ENCODE data around the gene ZBTB44. TPM values are rescaled to one million over a fixed set of nuclear protein-coding genes. Genes with fewer than 3 reads are reported as not detected.

ZBTB44 gene
- polyA plus RNA-seq, 1 of the 3 experiments (the other 2 are of a cell fraction), result 5.0 TPM

GRCh38 chr11:130278151-130278550, 36.6 kb downstream of the ZBTB44 start:
- Histone ChIP-seq H3K4me1 (ENCODE audit: control insufficient read depth in 1 of 2, insufficient read depth in 2 of 2, low read depth in 1 of 2, low read length in 1 of 2) (no peaks in the 10 kb centered on the region), H3K27ac (ENCODE audit: low read depth in 2 of 2, low read length in 1 of 2) (no peak overlapping the region), H2AFZ (ENCODE audit: low read depth) (no peak overlapping the region), H3F3A (replicated peaks; ENCODE audit: insufficient read depth) (no peaks in the 10 kb centered on the region), H3K4me2 (no peak overlapping the region), H3K9ac (no peak overlapping the region), H3K79me2 (ENCODE audit: insufficient read depth) (no peaks in the 10 kb centered on the region), H4K20me1 (ENCODE audit: insufficient read depth) (no peaks in the 10 kb centered on the region), H3K9me3 (peaks cover 19% of the 10 kb centered on the region; the same call in 1 of the 2 replicates), H3K4me3 (ENCODE audit: low read depth in 2 of 2, low read length in 1 of 2) (no peak overlapping the region), H3K27me3 (ENCODE audit: insufficient read depth) (no peaks in the 10 kb centered on the region), H3K36me3 (replicated peaks in 1 of 2; ENCODE audit: control insufficient read depth in 1 of 2, insufficient read depth in 2 of 2, low read length in 1 of 2) (peaks cover 0 to 24% of the 10 kb centered on the region in 2 experiments), H3K9me2 (no peaks in the 10 kb centered on the region)
- POLR2A ChIA-PET, result no interaction called here
- TF ChIP-seq EP300 (IDR thresholded peaks at IDR 0.05; ENCODE audit: borderline replicate concordance in 1 of 2, low read depth in 1 of 2, low read length in 1 of 2), result no peak
- TF ChIP-seq ELF1 (IDR thresholded peaks at IDR 0.05), result no peak
- TF ChIP-seq FOXM1 (IDR thresholded peaks at IDR 0.05; ENCODE audit: low read depth), result no peak
- TF ChIP-seq MEF2A (IDR thresholded peaks at IDR 0.05; ENCODE audit: borderline replicate concordance, low read depth), result no peak
- TF ChIP-seq GATA2 (CRISPR knock-in tag; IDR thresholded peaks at IDR 0.05), result no peak
- no peak for TF ChIP-seq GABPA (IDR thresholded peaks at IDR 0.05; ENCODE audit: low read depth)
- CTCF ChIA-PET, result interaction anchor here (1.5 kb wide), 1 partner anchor 65 kb away, joined by 4 read pairs; no protein-coding TSS in a partner anchor
- no peak for DNase-seq
- 74% methylated on average over 3 of the region's 3 CpGs for WGBS (ENCODE audit: low lambda C conversion rate)

DNA sequence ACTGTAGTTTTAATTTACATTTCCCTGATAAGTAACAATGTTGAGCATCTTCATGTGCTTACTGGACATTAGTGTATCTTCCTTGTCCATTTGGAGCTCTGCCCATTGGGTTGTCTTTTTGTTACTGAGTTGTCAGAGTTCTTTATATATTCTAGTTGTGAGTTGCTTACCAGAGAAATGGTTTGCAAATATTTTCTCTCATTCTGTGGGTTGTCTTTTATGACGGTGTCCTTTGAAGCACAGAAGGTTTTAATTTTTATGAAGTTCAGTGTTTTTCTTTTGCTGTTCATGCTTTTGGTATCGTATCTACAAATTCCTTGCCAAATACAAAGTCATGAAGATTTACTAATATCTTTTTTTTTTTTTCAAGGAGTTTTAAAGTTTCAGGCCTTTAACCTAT, 42.4 kb downstream of the ZBTB44 start:
- TF ChIP-seq RXRA (IDR thresholded peaks at IDR 0.05; ENCODE audit: borderline replicate concordance, low read depth) (no peak), JUND (IDR thresholded peaks at IDR 0.05) (no peak), FOXM1 (IDR thresholded peaks at IDR 0.05; ENCODE audit: low read depth) (no peak)
- ChIA-PET POLR2A (no interaction called here), CTCF (no interaction called here)
- Histone ChIP-seq H3K79me2 (ENCODE audit: insufficient read depth) (no peaks in the 10 kb centered on the region), H3K9me2 (no peaks in the 10 kb centered on the region), H3K27ac (ENCODE audit: low read depth in 2 of 2, low read length in 1 of 2) (no peak overlapping the region), H3K4me1 (ENCODE audit: control insufficient read depth in 1 of 2, insufficient read depth in 2 of 2, low read depth in 1 of 2, low read length in 1 of 2) (no peaks in the 10 kb centered on the region), H3K9me3 (peaks cover 3% of the 10 kb centered on the region; the same call in 1 of the 2 replicates), H3K4me3 (ENCODE audit: low read depth in 2 of 2, low read length in 1 of 2) (no peak overlapping the region), H3F3A (replicated peaks; ENCODE audit: insufficient read depth) (peaks cover 3% of the 10 kb centered on the region), H3K27me3 (ENCODE audit: insufficient read depth) (no peaks in the 10 kb centered on the region), H3K4me2 (no peak overlapping the region), H2AFZ (ENCODE audit: low read depth) (no peak overlapping the region), H3K36me3 (replicated peaks in 1 of 2; ENCODE audit: control insufficient read depth in 1 of 2, insufficient read depth in 2 of 2, low read length in 1 of 2) (peaks cover 0 to 6% of the 10 kb centered on the region in 2 experiments), H3K9ac (no peak overlapping the region), H4K20me1 (ENCODE audit: insufficient read depth) (no peaks in the 10 kb centered on the region)
- no peak for DNase-seq
- WGBS (ENCODE audit: low lambda C conversion rate), result 100% methylated on average over 2 of the region's 2 CpGs

- POLR2A ChIA-PET, result no interaction called here
Observed at GRCh38 chr11:130269326-130269943, 45.3 kb downstream of the ZBTB44 start.

More at GRCh38 chr11:130269326-130269943, 45.3 kb downstream of the ZBTB44 start:
- Histone ChIP-seq H3K27ac (ENCODE audit: low read depth in 2 of 2, low read length in 1 of 2) (no peak overlapping the region), H3K36me3 (replicated peaks in 1 of 2; ENCODE audit: control insufficient read depth in 1 of 2, insufficient read depth in 2 of 2, low read length in 1 of 2) (peaks cover 0 to 14% of the 10 kb centered on the region in 2 experiments), H3K79me2 (ENCODE audit: insufficient read depth) (no peaks in the 10 kb centered on the region), H3K9me2 (no peaks in the 10 kb centered on the region), H2AFZ (ENCODE audit: low read depth) (no peak overlapping the region), H3K9me3 (no peaks in the 10 kb centered on the region), H3K4me1 (ENCODE audit: control insufficient read depth in 1 of 2, insufficient read depth in 2 of 2, low read depth in 1 of 2, low read length in 1 of 2) (no peaks in the 10 kb centered on the region), H3K9ac (no peak overlapping the region), H4K20me1 (ENCODE audit: insufficient read depth) (no peaks in the 10 kb centered on the region), H3K4me3 (ENCODE audit: low read depth in 2 of 2, low read length in 1 of 2) (no peak overlapping the region), H3K4me2 (no peak overlapping the region), H3F3A (replicated peaks; ENCODE audit: insufficient read depth) (peaks cover 3% of the 10 kb centered on the region), H3K27me3 (ENCODE audit: insufficient read depth) (no peaks in the 10 kb centered on the region)
- DNase-seq, result no peak
- CTCF ChIA-PET, result interaction anchor here (1.2 kb wide), 1 partner anchor 11 kb away, joined by 3 read pairs; no protein-coding TSS in a partner anchor
- 84% methylated on average over 1 of the region's 1 CpG for WGBS (ENCODE audit: low lambda C conversion rate)
- TF ChIP-seq CHD2 (IDR thresholded peaks at IDR 0.05; ENCODE audit: low read length, partially characterized antibody), result no peak
- TF ChIP-seq USF1 (IDR thresholded peaks at IDR 0.05; ENCODE audit: borderline replicate concordance, low read depth), result no peak
- TF ChIP-seq GATA2 (CRISPR knock-in tag; IDR thresholded peaks at IDR 0.05), result no peak
- TF ChIP-seq, protein P1, sequence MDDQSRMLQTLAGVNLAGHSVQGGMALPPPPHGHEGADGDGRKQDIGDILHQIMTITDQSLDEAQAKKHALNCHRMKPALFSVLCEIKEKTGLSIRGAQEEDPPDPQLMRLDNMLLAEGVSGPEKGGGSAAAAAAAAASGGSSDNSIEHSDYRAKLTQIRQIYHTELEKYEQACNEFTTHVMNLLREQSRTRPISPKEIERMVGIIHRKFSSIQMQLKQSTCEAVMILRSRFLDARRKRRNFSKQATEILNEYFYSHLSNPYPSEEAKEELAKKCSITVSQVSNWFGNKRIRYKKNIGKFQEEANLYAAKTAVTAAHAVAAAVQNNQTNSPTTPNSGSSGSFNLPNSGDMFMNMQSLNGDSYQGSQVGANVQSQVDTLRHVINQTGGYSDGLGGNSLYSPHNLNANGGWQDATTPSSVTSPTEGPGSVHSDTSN (IDR thresholded peaks at IDR 0.05), result no peak
- no peak for TF ChIP-seq RCOR1 (IDR thresholded peaks at IDR 0.05; ENCODE audit: low read length)
- no peak for TF ChIP-seq SMC3 (IDR thresholded peaks at IDR 0.05; ENCODE audit: low read depth, low read length)
- TF ChIP-seq TAF1 (IDR thresholded peaks at IDR 0.05; ENCODE audit: borderline replicate concordance, low read depth, low read length), result no peak
- no peak for TF ChIP-seq RFX5 (IDR thresholded peaks at IDR 0.05; ENCODE audit: low read length)
- no peak for TF ChIP-seq FOXM1 (IDR thresholded peaks at IDR 0.05; ENCODE audit: low read depth)
- no peak for TF ChIP-seq GABPA (IDR thresholded peaks at IDR 0.05; ENCODE audit: low read depth)
- no peak for TF ChIP-seq EP300 (IDR thresholded peaks at IDR 0.05; ENCODE audit: borderline replicate concordance in 1 of 2, low read depth in 1 of 2, low read length in 1 of 2)
- TF ChIP-seq JUND (IDR thresholded peaks at IDR 0.05), result no peak
- no peak for TF ChIP-seq EZH2phosphoT487 (IDR thresholded peaks at IDR 0.05; ENCODE audit: borderline replicate concordance, low read depth)
- TF ChIP-seq, protein P2, sequence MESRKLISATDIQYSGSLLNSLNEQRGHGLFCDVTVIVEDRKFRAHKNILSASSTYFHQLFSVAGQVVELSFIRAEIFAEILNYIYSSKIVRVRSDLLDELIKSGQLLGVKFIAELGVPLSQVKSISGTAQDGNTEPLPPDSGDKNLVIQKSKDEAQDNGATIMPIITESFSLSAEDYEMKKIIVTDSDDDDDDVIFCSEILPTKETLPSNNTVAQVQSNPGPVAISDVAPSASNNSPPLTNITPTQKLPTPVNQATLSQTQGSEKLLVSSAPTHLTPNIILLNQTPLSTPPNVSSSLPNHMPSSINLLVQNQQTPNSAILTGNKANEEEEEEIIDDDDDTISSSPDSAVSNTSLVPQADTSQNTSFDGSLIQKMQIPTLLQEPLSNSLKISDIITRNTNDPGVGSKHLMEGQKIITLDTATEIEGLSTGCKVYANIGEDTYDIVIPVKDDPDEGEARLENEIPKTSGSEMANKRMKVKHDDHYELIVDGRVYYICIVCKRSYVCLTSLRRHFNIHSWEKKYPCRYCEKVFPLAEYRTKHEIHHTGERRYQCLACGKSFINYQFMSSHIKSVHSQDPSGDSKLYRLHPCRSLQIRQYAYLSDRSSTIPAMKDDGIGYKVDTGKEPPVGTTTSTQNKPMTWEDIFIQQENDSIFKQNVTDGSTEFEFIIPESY (IDR thresholded peaks at IDR 0.05; ENCODE audit: borderline replicate concordance, low read depth), result no peak

All from SK-N-SH (cell line).